CD4-positive, alpha-beta T cell treated with Interleukin-10 for 1 hour (primary cell): ENCODE data around the gene RARS1.

Source experiments
- DNase-seq: peaks from one replicate; pipeline ENCODE4 v3.0.0-alpha.2; 2020

Gene RARS1

DNA sequence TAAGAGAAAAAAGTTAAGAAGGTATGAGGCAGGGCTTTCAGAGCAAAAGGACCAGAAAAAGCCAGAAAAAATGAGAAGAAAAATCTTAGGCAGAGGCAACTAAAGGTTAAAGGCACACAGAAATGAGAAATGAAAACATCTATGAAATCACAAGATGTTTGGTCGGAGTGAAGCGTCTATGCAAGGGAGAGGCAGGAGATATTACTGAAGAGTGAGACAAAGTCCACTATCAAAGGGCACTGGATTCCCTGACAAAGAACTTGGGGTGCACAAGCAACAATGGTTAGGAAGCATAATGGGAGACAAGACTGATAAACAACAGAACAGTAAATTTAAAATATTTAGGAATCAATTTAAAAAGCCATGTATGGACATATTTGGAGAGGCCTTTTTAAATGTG is 76.0 kb downstream of the RARS1 start:
- DNase-seq = no peak

GRCh38 chr5:168563959-168564358 is 77.7 kb downstream of the RARS1 start:
- DNase-seq = no peak

GRCh38 chr5:168568738-168569137 is 82.5 kb downstream of the RARS1 start:
- no peak for DNase-seq
